GM20431 (cell line): ENCODE results near the gene LANCL3.
"Not testable (repeated sequence)": the region's sequence is repeated elsewhere in the genome, so short reads cannot be mapped to it uniquely, and the experiment has no call there.

Source experiments
- in situ Hi-C: fragments of 300-500 bp; cut with MseI, MboI; formaldehyde crosslinking; loops from one replicate; pipeline ENCODE4 v1.15.0; 2020; ENCODE audit warnings: low sequenced_read_pairs; ENCODE audit not compliant: unreplicated experiment

Gene LANCL3

DNA sequence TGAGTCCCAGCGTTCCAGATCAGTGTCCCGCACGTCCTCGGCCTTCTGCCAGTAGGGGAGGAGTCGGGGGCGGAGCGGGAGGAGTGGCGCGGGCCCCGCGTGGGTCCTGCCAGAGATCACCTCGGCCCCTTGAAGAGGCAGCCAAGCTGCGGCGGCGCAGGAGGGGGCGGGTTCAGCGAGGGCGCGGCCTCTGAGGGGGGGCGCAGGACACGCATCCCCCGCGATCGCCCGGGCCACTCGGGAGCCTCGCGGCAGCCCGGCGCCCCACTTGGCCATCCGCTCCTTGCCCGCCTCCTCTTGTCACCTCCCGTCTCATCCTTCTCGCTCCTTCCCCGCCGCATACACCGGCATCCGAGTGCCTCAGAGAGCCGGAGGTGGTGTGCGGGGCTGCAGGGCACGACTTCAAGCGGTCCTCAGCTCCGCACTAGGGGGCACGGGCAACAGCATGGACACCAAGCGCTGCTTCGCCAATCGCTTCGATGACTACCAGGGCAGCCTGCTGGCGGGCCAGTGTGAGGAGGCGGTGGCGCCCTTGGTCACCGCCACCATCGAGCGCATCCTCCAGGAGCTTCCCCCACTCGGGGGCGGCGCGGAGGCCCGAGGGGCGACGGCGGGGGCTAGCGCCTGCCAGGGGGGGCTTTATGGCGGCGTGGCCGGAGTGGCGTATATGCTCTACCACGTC, at the start of gene LANCL3:
TSS of gene LANCL3 (plus strand) at position 236 of the 682 bp plus-strand sequence. CDS start at position 446, 210 bp downstream.
- in situ Hi-C loops: not testable (repeated sequence)

GRCh38 chrX:37523673-37524072, 47.8 kb upstream of the LANCL3 start:
- in situ Hi-C loops: not testable (repeated sequence)

GRCh38 chrX:37541991-37542390, 29.5 kb upstream of the LANCL3 start:
- in situ Hi-C loops: no loop called here

- in situ Hi-C loops: no loop called here
Observed at GRCh38 chrX:37542791-37543190, 28.7 kb upstream of the LANCL3 start.

- in situ Hi-C loops: no loop called here
Observed at GRCh38 chrX:37543324-37543723, 28.1 kb upstream of the LANCL3 start.

GRCh38 chrX:37544531-37544930, 26.9 kb upstream of the LANCL3 start:
- in situ Hi-C loops: not testable (repeated sequence)

DNA sequence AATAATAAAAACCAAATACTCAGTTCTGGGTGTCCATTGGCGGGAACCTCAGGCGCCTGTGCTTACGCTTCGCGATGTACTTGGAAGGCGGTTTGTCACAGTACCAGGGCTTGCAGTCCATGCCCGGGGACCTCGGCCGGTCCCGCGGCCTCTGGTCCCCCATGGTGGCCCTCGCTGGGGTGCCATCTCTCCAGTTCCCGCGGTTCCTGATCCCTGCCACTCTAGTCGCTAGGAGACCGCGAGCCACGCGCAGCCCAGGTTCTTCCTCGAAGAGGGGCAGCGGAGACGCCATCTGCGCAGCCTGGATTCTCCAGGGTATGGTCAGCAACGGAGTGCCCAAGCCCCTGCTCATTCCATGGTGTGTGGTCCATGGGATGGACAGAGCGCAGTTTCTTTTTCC, 26.4 kb upstream of the LANCL3 start:
- in situ Hi-C loops: no loop called here

DNA sequence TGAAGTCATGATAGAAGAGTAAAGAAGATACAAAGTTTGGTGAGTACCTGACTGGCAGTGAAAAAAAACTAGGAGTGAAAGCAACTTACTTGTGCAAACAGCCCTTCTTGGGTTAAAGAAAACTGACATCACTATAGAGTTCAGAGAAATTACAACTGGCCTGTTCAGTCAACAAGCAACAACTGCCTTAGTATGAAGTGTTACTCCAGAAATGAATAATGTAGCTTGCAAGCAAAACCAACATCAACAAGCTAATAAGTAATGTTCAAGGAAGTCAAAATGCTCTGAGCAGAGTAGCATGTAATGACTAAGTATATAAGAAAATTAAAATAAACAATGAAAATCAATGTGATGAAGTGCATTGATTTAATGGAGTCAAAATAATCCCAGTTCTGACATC, 21.8 kb upstream of the LANCL3 start:
- in situ Hi-C loops: not testable (repeated sequence)

- in situ Hi-C loops: no loop called here
Observed at GRCh38 chrX:37553476-37553875, 18.0 kb upstream of the LANCL3 start.

DNA sequence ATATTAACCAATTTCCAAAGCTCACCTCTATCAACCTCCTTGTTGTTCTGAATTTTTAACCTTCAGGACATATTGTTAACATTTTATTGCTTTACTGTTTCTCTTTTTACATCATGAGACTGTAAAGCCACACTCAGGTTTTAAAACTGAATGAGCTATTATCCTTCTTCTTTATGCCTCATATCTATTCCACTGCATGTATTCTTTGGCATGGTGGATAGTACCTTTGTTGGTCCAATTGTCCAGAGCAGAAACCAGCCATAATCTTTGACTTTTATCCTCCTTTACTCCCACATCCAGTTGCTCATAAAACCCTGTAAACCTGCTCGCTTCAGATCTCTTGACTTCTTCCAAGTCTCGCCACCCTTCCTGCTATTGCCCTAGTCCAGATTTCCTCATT, 6.2 kb upstream of the LANCL3 start:
- in situ Hi-C loops: not testable (repeated sequence)

DNA sequence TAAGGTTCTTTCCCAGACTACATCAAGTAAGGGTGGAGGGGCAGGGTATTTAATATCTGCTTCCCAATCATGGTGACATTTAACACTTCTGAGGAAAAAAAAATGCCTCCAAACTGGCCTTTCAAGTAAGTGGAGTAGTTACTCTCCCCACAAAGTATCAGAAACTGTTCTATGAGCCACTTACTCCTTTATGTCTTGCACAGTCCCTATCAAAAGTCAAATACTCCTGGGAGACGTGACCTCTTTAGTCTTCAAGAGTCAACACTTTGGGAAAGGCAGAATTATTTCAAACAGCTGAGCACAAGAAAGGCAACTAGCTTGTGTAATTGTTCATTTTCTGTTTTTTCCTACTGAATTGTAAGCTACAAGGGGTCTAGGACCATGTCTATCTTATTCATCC, 1.1 kb upstream of the LANCL3 start:
- in situ Hi-C loops: not testable (repeated sequence)

DNA sequence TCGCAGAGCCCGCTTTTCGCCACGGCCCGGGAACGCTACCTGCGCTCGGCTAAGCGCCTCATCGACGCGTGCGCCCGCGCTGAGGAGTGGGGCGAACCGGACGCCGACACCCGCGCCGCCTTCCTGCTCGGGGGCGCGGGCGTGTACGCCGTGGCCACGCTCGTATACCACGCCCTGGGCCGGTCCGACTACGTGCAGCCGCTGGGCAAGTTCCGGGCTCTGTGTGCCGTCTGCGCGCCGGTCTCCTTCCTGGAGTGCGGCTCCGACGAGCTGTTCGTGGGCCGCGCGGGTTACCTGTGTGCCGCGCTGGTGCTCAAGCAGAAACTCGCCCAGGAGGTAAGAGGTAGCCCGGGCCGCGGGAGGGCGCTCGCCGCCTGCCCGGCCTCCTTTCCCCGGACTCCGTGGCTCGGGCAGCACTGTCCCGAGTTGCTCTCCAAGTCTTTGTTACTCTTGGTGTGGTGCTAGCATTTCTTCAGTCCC, 687 bp downstream of the LANCL3 start:
- in situ Hi-C loops: not testable (repeated sequence)

- in situ Hi-C loops: not testable (repeated sequence)
Observed at GRCh38 chrX:37573121-37573520, 1.7 kb downstream of the LANCL3 start.

DNA sequence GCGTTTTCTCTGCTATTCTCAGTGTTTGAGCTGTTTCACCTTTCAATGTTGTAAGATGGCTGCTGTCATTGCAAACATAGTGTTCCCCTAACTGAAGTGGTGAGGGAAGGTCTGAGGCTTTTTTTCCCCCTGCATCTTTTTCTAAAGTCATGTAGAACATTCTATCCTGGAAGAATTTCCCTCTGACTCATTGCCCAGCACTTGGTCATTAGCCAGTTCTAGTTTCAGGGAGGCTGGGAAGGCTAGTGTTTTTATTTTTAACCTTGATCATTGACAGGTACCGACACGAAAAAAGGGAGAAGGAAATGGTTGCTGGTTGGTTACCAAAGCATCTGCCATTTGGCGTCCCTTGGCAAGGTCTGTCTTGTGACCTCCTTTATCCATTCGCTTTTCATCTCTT, 6.6 kb downstream of the LANCL3 start:
- in situ Hi-C loops: no loop called here

DNA sequence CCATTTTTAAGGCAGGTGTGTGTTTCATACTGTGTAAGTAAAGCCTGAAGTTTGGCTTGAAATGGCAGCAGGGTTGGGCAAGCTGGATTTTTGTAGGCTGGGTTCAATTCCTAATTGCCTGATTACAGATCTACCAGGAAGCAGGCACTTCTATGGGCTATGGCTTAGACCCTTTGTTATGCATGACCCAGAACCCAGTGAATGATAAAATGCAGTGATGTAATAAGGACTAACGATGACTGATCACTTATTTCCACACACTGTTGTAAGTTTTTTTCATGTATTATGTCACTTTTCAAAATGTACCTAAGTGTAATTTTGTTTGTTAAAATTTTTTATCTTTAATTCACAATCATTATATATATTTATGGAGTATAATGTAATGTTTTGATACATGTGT, 8.6 kb downstream of the LANCL3 start:
- in situ Hi-C loops: no loop called here

- in situ Hi-C loops: not testable (repeated sequence)
Observed at GRCh38 chrX:37587337-37587736, 15.9 kb downstream of the LANCL3 start.

DNA sequence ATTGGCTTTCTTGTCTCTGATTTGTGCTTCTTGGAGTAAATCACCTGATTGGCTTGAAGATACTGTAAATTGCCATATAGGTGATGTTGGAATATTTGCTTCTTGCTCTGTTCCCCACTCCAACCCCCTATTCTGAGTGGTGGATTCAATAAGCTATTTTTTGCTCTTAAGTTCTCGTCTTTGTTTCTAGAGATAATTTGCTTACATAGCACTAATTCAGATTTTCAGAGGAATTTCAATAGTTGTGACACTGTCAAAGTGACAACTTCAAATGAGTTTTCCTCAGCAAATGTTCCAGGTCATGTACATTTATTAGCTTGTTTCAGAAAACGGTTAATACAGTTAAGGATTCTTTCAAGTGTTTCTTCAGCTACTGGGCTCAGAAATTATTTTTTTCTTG, 18.6 kb downstream of the LANCL3 start:
- in situ Hi-C loops: no loop called here

GRCh38 chrX:37594755-37595382, 23.4 kb downstream of the LANCL3 start:
- in situ Hi-C loops: no loop called here

- in situ Hi-C loops: no loop called here
Observed at GRCh38 chrX:37599729-37600128, 28.3 kb downstream of the LANCL3 start.

DNA sequence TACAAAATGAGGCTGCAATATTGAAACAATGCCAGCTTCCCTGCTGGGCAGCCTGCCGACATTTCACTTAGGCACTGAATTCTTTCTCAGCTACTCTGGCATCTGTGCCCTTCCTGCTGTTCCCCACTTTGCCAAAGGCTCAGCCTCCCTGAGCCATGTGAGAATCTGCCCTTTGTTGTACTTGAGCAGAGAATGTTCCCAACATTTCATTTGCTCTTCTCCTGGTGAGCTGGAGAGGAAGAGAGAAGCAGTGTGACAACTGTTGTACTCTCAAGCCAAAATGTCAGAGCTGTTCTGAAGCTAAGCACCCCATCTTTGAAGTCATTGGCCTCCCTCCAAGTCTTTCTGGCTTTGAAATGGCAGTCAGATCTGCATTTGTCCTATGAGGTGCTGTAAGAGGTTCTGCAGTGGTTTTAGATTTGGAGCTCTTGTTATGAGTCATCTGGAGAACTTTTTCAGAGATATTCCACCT, 32.5 kb downstream of the LANCL3 start:
- in situ Hi-C loops: no loop called here

- in situ Hi-C loops: no loop called here
Observed at GRCh38 chrX:37607243-37607642, 35.8 kb downstream of the LANCL3 start.

GRCh38 chrX:37608156-37608555, 36.7 kb downstream of the LANCL3 start:
- in situ Hi-C loops: no loop called here
